Measurements from ENCODE around the gene EPB41L4B.

- TF ChIP-seq CTCF (IDR thresholded peaks at IDR 0.05 in 2 of 3, conservative IDR thresholded peaks at IDR 0.05 in 1 of 3; ENCODE audit: borderline replicate concordance in 1 of 3, insufficient read depth in 1 of 3, low read depth in 2 of 3, low read length in 2 of 3) (no peak), ZFX (IDR thresholded peaks at IDR 0.05) (no peak), POLR2A (IDR thresholded peaks at IDR 0.05; ENCODE audit: borderline replicate concordance, extremely low read depth, insufficient read depth, insufficient read length) (no peak), SP1 (IDR thresholded peaks at IDR 0.05; ENCODE audit: low read depth) (no peak), SIN3A (IDR thresholded peaks at IDR 0.05; ENCODE audit: low read depth) (no peak), ZNF274 (IDR thresholded peaks at IDR 0.05; ENCODE audit: low read depth, low read length) (no peak), POLR2AphosphoS5 (IDR thresholded peaks at IDR 0.05; ENCODE audit: low read depth, low read length) (no peak), EZH2phosphoT487 (IDR thresholded peaks at IDR 0.05; ENCODE audit: borderline replicate concordance) (no peak), EZH2 (IDR thresholded peaks at IDR 0.05) (no peak), ELF1 (IDR thresholded peaks at IDR 0.05; ENCODE audit: borderline replicate concordance, low read depth) (no peak), MAX (IDR thresholded peaks at IDR 0.05) (no peak), YY1 (IDR thresholded peaks at IDR 0.05; ENCODE audit: extremely low read depth, insufficient replicate concordance, low read depth, low read length) (no peak)
These were observed 91.2 kb downstream of the EPB41L4B start for GRCh38 chr9:109229682-109230081.
